Fibroblast of lung (primary cell): ENCODE results near the gene SHISA5. TPM values are rescaled to one million over a fixed set of nuclear protein-coding genes. Genes with fewer than 3 reads are reported as not detected.

ENCODE experiments used
- DNase-seq, 2 donors: peaks; one replicate each; pipeline versions ENCODE4 v3.0.0 to v3.0.0-alpha.2; 2010; ENCODE audit warnings: low read depth in 2 of 2
- H2AFZ ChIP-seq: 2 replicates; pipeline ENCODE4 v1.5.1; 2012; ENCODE audit warnings: low read length, control low read depth, inconsistent platforms
- H3K27ac ChIP-seq: 2 replicates; pipeline ENCODE4 v1.5.1; 2011; ENCODE audit warnings: low read length, control low read depth; ENCODE audit not compliant: insufficient read depth
- H3K27me3 ChIP-seq: 2 replicates; pipeline ENCODE4 v1.5.1; 2011; ENCODE audit warnings: mild to moderate bottlenecking, low read length; ENCODE audit not compliant: control insufficient read depth, insufficient read depth
- H3K36me3 ChIP-seq: 2 replicates; pipeline ENCODE4 v1.5.1; 2011; ENCODE audit warnings: low read length; ENCODE audit not compliant: control insufficient read depth, insufficient read depth
- H3K4me1 ChIP-seq: 2 replicates; pipeline ENCODE4 v1.5.1; 2011; ENCODE audit warnings: low read length; ENCODE audit not compliant: control insufficient read depth, insufficient read depth; ENCODE audit errors: extremely low read depth
- H3K4me2 ChIP-seq: 2 replicates; pipeline ENCODE4 v1.5.1; 2011; ENCODE audit warnings: low read length, control low read depth; ENCODE audit not compliant: insufficient read depth; ENCODE audit errors: extremely low read depth
- H3K4me3 ChIP-seq, 4 experiments: fragments of 200-600 bp in 1 of 4; sonication (generic) in 1 of 4; replicated peaks in 1 of 4; 2 replicates each; pipeline ENCODE4 v1.5.1; 2011 to 2016; ENCODE audit warnings: low read length in 4 of 4, low read depth in 3 of 4, mild to moderate bottlenecking in 3 of 4, control low read depth in 2 of 4, inconsistent platforms in 1 of 4, mixed read lengths in 1 of 4; ENCODE audit not compliant: insufficient read depth in 1 of 4; ENCODE audit errors: control extremely low read depth in 1 of 4
- H3K79me2 ChIP-seq: 2 replicates; pipeline ENCODE4 v1.5.1; 2012; ENCODE audit warnings: mild to moderate bottlenecking, low read length, inconsistent platforms; ENCODE audit not compliant: control insufficient read depth, insufficient read depth
- H3K9ac ChIP-seq: 2 replicates; pipeline ENCODE4 v1.5.1; 2011; ENCODE audit warnings: mild to moderate bottlenecking, low read length, control low read depth; ENCODE audit not compliant: insufficient read depth
- H3K9me3 ChIP-seq: 2 replicates; pipeline ENCODE4 v1.5.1; 2012; ENCODE audit warnings: low read depth, low read length; ENCODE audit not compliant: control insufficient read depth, insufficient read depth
- H4K20me1 ChIP-seq: 2 replicates; pipeline ENCODE4 v1.5.1; 2011; ENCODE audit warnings: low read length; ENCODE audit not compliant: control insufficient read depth, insufficient read depth; ENCODE audit errors: extremely low read depth
- EZH2 ChIP-seq: IDR thresholded peaks from 2 replicates; pipeline ENCODE4 v1.5.1; 2012; ENCODE audit warnings: low read length, control low read depth, mild to moderate bottlenecking; ENCODE audit errors: missing control alignments
- polyA plus RNA-seq, 2 donors: library from polyadenylated mRNA; depleted of rRNA in 1 of 2; stranded (reverse) in 1 of 2; unstranded in 1 of 2; fragments of >200 nt; gene quantifications; 2 replicates each; pipeline ENCODE4 v1.2.1, GENCODE V29; 2011 to 2012; ENCODE audit warnings: missing spikeins in 1 of 2
- total RNA-seq: library from RNA; depleted of rRNA; stranded (reverse); fragments of >200 nt; gene quantifications from 2 replicates; pipeline ENCODE4 v1.2.1, GENCODE V29; 2014
- TF ChIP-seq, protein P1 (sequence below), 2 donors: IDR thresholded peaks in 1 of 2; conservative IDR thresholded peaks in 1 of 2; 1 replicate in 1 of 2; 2 replicates in 1 of 2; pipeline ENCODE4 v1.5.1; 2011 to 2012; ENCODE audit warnings: low read length in 2 of 2, control low read depth in 1 of 2, inconsistent platforms in 1 of 2, low read depth in 1 of 2, mild to moderate bottlenecking in 1 of 2

Gene SHISA5
- total and polyA plus RNA-seq, 2 donors (not counting 1 experiment from before 2014, with no cell fraction given): 136 to 139 TPM

DNA sequence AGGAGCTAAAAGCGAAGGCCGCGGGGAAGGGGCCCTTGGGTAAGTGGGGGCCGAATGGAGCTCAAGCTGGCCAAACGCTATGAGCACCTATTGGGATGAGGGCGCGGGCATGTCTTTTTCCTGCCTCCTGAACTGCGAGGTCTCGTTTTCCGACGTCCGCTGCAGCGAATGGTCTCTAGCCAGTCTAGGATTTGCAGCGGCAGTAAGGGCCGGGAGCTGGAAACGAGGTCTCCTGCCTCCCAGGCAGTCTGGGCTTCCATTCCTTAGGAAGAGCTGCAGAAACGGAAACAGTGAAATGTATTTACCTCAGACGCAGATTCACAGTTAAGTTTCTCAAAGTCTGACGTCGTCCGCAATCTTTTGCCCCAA is 63.4 kb downstream of the SHISA5 start:
- peaks cover 7% of the 10 kb centered on the region for H3K36me3 ChIP-seq
- H3K79me2 ChIP-seq: peaks cover 28% of the 10 kb centered on the region
- H2AFZ ChIP-seq: no peak overlapping the region
- peak overlapping the region; percentile 91 for H3K27ac ChIP-seq
- H3K4me3 ChIP-seq: peak overlapping the region; percentile 71 to 95 (median 80)
- peak; percentile 19 to 28 for DNase-seq
- no peak for TF ChIP-seq EZH2
- TF ChIP-seq, protein P1, sequence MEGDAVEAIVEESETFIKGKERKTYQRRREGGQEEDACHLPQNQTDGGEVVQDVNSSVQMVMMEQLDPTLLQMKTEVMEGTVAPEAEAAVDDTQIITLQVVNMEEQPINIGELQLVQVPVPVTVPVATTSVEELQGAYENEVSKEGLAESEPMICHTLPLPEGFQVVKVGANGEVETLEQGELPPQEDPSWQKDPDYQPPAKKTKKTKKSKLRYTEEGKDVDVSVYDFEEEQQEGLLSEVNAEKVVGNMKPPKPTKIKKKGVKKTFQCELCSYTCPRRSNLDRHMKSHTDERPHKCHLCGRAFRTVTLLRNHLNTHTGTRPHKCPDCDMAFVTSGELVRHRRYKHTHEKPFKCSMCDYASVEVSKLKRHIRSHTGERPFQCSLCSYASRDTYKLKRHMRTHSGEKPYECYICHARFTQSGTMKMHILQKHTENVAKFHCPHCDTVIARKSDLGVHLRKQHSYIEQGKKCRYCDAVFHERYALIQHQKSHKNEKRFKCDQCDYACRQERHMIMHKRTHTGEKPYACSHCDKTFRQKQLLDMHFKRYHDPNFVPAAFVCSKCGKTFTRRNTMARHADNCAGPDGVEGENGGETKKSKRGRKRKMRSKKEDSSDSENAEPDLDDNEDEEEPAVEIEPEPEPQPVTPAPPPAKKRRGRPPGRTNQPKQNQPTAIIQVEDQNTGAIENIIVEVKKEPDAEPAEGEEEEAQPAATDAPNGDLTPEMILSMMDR (conservative IDR thresholded peaks at IDR 0.05 in 1 of 2, IDR thresholded peaks at IDR 0.05 in 1 of 2; ENCODE audit: low read depth in 1 of 2, low read length in 2 of 2): no peak
- H3K4me2 ChIP-seq: peak overlapping the region; percentile 69
- H3K27me3 ChIP-seq: no peaks in the 10 kb centered on the region
- H3K4me1 ChIP-seq: peaks cover 6% of the 10 kb centered on the region
- H3K9me3 ChIP-seq: no peaks in the 10 kb centered on the region
- peaks cover 2% of the 10 kb centered on the region for H4K20me1 ChIP-seq
- peak overlapping the region; percentile 89 for H3K9ac ChIP-seq

DNA sequence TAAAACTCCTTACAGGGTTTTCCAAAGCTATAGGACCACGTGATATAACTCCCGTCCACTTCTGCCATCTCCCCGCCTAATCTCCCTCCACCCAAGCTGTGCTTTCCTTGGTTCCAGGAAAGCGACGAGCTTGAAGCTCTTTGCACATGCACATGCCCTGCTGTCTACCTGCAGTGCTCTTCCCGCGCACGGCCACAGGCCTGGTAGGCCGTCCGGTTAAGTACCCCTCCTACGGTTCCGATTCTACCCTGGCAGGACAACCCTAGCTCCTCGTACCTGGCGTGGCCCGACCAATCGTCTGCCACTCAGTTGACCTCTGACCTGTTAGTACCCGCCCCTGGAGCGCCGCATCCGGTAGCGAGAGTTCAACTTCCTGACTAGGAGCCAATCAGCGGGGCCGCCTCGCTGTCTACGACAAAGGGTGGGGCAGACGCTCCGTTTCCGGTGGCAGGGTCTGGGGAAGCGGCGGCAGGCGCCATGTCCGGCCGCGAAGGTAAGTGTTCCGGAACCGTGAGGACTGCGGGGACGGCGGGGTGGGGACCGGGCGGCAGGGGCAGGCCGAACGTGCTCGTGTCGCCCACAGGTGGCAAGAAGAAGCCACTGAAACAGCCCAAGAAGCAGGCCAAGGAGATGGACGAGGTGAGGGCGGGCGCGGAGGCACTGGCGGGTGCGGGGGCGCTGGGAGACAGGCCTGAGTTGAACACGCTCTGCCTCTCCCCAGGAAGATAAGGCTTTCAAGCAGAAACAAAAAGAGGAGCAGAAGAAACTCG is 64.0 kb downstream of the SHISA5 start, which contains the start of the genes CCDC51 and TMA7:
Gene CCDC51 (minus strand): TSS at position 300 of the 770 bp plus-strand sequence. CDS start 4,991 bp downstream, outside the sequence.
Gene TMA7 (plus strand): TSS at position 438 of the 770 bp plus-strand sequence. CDS start 40 bp downstream, at position 478.
- H3K36me3 ChIP-seq: peaks cover 7% of the 10 kb centered on the region
- DNase-seq: peak; percentile 94
- H3K79me2 ChIP-seq: peaks cover 28% of the 10 kb centered on the region
- H3K9me3 ChIP-seq: no peaks in the 10 kb centered on the region
- H2AFZ ChIP-seq: peak within 1 kb of the TSS; percentile 92
- no peaks in the 10 kb centered on the region for H3K27me3 ChIP-seq
- peak within 1 kb of the TSS; percentile 77 for H3K4me2 ChIP-seq
- H3K27ac ChIP-seq: peak within 1 kb of the TSS; percentile 91
- peaks cover 2% of the 10 kb centered on the region for H4K20me1 ChIP-seq
- H3K9ac ChIP-seq: peak within 1 kb of the TSS; percentile 89
- TF ChIP-seq EZH2: no peak
- TF ChIP-seq, protein P1 (conservative IDR thresholded peaks at IDR 0.05 in 1 of 2, IDR thresholded peaks at IDR 0.05 in 1 of 2; ENCODE audit: low read depth in 1 of 2, low read length in 2 of 2): no peak
- peak within 1 kb of the TSS; percentile 71 to 95 (median 80) for H3K4me3 ChIP-seq
- peaks cover 6% of the 10 kb centered on the region for H3K4me1 ChIP-seq

DNA sequence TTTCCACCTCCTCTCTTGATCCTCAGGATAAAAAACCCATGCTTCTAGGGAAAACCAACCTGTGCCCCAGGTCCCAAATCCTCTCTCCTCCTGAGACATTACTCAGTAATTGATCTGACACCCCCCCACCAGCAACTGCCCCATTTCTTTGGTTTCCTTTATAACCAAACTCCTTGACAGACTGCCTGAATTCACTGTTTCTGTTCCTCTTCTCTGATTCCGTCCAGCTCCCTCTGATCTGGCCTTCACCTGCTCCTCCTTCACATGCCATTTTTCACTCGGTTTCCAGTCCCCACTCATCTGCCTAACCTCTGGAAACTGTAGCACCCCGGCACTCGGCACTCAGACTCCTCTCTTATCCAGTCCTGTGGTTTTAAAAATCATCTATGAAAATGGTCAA is 66.2 kb downstream of the SHISA5 start:
- H4K20me1 ChIP-seq: peaks cover 2% of the 10 kb centered on the region
- H3K36me3 ChIP-seq: peaks cover 6% of the 10 kb centered on the region
- no peak for DNase-seq
- no peak overlapping the region for H3K27ac ChIP-seq
- no peak overlapping the region for H3K4me2 ChIP-seq
- H3K9ac ChIP-seq: no peak overlapping the region
- peaks cover 25% of the 10 kb centered on the region for H3K79me2 ChIP-seq
- no peak overlapping the region for H2AFZ ChIP-seq
- TF ChIP-seq, protein P1 (conservative IDR thresholded peaks at IDR 0.05 in 1 of 2, IDR thresholded peaks at IDR 0.05 in 1 of 2; ENCODE audit: low read depth in 1 of 2, low read length in 2 of 2): no peak
- TF ChIP-seq EZH2: no peak
- H3K9me3 ChIP-seq: no peaks in the 10 kb centered on the region
- H3K4me1 ChIP-seq: peaks cover 16% of the 10 kb centered on the region
- H3K4me3 ChIP-seq: no peak overlapping the region
- no peaks in the 10 kb centered on the region for H3K27me3 ChIP-seq
